Stimulated activated CD4-positive, alpha-beta T cell treated with anti-CD3 and anti-CD28 coated beads, Interleukin-1b, Interleukin-23, amount 100 ng/mL, for 1 hour (primary cell): ENCODE data around the gene ZP3.
"Not testable (repeated sequence)": the region's sequence is repeated elsewhere in the genome, so short reads cannot be mapped to it uniquely, and the experiment has no call there.

ENCODE experiments used
- DNase-seq, 2 donors: peaks; one replicate each; pipeline ENCODE4 v3.0.0-alpha.2; 2020; ENCODE audit warnings: low read depth in 2 of 2

The ZP3 gene

DNA sequence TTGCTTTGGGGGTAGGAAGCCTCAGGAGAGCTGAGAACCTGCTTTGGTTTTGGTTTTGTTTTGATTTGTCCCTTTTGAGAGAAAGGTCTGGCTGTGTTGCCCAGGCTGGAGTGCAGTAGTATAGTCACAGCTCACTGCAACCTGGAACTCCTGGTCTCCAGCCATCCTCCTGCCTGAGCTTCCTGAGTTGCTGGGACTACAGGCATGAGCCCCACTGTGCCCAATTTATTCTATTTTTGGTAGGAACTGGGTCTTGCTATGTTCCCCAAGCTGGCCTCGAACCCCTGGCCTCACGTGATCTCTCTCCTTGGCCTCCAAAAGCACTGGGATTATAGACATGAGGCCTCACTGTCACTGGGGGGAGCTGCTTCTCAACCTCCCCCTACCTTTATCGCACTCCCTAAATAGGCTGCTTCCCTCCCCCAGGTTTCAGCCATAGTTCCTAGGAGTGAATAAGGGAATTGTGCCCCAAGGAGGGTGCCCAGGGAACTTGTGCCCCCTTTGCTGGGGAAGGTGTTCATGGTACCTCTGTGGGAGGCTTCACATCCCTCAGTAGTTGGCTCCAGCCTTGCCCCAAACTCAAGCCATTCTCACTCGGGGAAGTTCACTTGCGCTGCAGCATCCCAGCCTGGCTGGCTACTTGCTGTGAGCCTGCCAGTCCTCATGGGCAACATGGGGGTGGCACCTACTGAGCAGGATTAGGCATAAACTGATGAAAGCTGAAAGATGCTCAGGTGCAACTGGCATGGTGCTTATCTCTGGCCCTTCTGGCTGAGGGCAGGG is 18.1 kb downstream of the ZP3 start:
- DNase-seq = not testable (repeated sequence)

DNA sequence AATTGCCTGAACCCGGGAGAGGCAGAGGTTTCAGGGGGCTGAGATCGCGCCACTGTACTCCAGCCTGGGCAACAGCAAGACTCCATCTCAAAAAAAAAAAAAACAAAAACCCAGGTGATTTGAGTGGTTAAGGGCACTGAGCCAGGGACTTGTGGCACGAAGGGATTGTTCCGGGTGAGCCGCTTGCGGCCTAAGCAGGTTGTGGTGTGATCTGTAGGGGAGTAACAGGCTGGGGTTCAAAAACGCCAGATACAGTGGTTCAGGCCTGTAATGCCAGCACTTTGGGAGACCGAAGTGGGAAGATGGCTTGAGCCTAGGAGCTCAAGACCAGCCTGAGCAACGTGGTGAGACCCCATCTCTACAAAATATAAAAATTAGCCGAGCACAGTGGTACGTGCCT is 19.1 kb downstream of the ZP3 start:
- DNase-seq = not testable (repeated sequence)

DNA sequence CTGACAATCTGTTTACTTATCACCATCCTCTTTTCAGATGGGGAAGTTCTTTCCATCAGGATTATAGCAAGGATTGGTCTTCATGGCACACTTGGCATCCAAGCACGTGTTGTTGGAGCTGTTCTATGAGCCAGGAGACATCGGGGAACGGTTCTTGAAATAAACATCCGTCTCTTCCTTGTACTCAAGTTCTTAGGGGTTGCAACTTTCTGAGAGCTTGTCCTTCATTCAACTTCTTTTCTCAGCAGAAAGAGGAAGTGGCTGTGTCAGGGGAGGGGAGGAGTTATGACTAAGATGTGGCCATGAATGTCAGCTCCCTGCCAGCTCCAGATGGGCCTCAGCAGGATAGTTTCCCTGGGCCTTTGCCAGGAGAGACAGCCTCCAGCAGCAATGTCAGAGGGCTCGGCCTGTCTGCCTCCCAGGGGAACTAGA is 20.8 kb downstream of the ZP3 start:
- DNase-seq = not testable (repeated sequence)

DNA sequence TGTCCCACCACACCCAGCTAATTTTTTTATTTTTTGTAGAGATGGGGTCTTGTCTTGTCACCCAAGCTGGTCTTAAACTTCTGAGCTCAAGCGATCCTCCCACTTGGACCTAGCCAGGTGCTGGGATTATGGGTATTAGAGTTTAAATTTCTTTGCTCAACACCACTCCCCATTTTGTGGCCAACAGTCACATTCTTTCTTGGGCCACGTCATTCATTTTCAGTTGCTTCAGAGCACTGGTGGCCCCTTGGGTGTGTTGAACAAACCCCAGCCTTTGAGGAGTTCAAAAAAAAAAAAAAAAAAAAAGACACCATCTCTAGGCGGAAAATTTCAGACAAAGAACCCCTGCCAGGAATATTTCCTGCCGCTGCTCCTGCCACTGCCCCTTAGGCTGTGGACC is 32.3 kb downstream of the ZP3 start:
- DNase-seq = not testable (repeated sequence)

DNA sequence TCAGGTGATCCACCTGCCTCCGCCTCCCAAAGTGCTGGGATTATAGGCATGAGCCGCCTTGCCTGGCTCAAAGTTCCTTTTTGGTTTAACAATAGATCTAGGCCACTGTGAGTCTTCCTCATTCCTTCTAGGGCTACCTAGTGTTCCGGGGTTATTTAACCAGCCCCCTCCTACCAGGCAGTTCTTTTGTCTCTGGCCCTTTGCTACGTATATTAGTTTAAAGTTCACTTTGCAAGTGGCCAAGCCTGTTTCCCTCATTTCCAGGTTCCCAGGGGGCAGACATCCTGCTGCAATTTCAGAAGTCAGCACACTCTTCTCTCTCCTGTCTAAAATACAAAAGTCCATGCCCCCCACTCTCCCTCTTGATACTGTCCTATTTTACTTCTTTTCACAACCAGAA is 33.8 kb downstream of the ZP3 start:
- not testable (repeated sequence) for DNase-seq

DNA sequence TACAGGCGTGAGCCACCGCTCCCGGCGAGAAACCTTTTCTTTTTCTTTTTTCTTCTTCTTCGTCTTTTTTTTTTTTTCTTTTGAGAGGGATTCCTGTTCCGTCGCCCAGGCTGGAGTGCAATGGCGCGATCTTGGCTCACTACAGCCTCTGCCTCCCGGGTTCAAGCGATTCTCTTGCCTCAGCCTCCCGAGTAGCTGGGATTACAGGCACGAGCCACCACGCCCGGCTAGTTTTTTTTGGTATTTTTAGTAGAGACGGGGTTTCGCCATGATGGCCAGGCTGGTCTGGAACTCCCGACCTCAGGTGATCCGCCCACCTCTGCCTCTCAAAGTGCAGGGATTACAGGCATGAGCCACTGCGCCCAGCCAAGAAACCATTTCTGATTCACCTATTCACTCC is 36.0 kb downstream of the ZP3 start:
- not testable (repeated sequence) for DNase-seq

DNA sequence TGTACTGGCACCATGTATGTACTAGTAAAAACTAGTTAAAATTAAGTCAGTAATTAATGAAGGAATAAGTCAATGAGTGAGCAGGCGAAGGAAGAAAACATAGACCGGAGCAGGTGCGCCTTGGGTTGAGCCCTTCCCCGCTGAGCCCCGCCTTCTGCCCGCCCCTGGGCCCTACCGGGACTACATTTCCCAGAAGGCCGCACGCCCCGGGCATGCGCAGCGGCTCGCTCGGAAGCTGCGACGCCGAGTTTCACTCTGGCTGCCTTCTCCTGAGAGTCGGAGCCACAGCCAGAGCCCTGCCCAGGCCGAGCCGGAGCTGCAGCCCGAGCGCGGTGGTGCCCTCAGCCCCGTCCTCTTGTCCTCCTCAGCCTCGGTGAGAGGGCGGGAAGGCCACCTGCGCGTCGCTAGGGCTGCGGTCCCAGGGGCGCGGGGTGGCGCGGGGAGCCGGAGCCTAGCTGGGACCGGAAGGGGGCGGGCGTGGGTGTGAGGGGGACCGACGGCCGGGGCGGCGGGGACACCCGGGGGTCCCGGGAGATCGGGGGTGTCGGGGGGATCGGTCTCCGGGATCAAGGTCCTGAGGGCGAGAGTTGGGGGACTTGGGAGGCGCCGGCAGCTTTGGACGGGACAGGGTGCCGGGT is 36.8 kb downstream of the ZP3 start, which contains the start of gene DTX2:
Gene DTX2, plus strand, starts transcription at position 246 of the 638 bp plus-strand sequence. CDS start 18,801 bp downstream, outside the sequence.
- DNase-seq = not testable (repeated sequence)

DNA sequence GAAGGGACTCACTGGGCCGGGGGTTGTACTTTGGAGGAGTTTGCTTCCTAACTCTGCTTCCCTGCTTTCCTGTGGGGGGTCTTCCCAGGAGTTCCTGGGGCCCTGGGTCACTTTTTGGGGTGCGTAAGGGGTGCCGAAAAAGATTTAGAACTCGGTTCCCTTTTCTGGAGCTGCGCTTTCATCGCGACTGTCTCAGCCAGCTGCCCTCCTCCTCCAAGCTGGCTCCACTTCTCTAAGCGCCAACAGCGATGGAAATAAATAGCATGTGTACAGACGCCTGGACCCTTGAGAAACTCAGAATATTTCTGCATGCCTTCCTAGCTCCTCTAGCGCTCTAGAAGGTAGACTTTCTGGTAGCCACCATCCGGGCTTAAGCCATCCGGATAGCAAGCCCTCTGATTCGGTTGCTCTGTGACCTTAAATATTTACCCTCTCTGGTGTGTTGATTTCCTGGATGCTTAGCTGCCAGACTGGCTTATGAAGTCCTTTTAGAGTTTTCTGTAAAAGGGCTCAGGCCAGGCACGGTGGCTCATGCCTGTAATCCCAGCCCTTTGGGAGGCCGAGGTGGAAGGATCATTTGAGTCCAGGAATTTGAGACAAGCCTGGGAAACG is 37.6 kb downstream of the ZP3 start:
- not testable (repeated sequence) for DNase-seq

DNA sequence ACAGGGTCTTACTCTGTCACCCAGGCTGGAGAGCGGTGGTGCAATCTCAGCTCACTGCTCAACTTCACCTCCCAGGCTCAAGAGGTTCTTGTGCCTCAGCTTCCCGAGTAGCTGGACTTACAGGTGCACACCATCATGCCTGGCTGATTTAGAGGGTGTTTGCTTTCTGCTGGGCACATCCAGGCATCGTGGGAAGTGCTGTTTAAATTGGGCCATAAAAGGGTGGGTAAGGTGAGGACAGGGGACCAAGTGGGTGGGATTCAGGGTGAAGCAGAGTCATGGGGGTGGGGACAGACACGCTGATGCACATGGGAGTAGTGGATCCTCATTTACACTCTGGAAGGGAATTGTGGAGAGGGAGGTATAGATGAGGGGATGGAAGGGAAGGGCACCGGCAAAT is 40.2 kb downstream of the ZP3 start:
- not testable (repeated sequence) for DNase-seq

DNA sequence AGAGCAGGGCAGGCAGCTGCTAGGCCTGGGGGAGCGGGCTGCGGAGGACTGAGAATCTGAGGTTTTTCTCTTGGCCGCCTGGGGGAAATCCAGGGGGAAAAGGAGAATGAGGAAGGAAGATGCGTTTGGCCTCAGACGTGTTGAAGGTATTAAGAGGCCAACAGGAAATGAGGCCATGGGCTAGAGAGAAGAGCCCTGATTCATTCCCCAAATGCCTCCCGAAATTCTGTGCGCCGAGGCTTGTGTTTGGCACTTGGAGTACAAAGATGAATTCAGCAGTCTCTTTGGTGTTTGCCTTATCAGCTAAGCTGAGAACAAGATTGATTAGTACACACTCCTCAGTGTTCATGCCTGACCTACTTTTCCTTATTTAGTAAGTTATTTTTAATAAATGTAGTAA is 41.2 kb downstream of the ZP3 start:
- not testable (repeated sequence) for DNase-seq

DNA sequence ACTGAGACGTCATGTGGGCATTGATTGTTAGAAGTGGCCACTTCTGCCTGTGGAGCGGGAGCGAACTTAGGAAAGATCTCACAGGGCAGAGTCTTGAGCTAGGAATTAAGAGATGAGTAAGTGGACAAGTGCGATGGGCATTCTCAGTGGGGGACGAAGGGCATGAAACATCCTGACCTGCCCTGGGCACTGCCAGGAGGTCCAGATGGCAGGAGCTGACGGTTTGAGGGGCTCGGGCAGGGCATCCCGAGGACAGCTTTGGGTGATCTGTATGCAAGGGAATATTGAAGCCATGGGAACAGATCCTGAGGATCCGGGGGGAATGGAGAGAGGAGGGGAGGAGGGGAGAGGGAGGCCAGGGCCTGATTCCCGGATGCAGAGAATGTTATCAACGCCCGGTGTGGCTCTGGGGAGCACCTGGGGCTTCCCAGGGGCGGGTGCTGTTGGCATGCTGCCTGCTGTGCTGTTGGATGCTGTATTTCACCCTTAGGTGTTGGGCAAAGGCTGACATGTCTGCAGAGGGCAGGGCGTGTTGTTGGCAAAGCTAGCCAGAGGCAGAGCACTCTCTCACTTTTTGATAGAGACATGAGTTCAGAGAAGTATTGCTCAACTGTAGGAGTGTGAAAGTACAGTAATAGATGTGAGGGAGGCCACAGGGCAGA is 43.1 kb downstream of the ZP3 start:
- not testable (repeated sequence) for DNase-seq

DNA sequence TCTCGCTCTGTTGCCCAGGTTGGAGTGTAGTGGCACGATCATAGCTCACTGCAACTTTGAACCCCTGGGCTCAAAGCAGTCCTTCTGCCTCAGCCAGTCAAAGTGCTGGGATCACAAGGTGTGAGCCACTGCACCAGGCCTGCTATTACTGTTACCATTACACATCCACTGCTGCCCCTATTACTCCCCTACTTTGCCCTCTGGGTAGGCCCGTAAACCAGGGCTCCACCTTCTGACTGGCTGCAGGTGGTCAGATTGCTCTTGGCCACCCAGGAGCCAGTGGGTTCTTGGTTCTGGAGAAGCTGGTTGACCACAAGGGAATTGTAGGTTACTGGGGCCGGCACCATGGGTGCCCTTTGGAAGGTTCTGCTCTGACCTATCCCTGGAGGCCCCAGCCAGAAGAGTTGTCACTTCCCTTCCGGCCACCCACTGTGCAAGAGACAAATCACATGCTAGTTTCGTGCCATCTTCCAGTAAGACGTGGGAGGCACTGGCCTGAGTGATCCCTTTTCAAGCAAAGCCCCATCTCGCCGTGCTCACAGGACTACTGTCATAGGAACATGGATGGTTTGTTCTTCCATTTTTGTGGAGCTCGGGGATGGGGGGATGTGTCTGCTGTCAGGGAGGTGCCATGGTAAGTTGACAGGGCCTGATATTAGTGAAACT is 46.9 kb downstream of the ZP3 start:
- not testable (repeated sequence) for DNase-seq

DNA sequence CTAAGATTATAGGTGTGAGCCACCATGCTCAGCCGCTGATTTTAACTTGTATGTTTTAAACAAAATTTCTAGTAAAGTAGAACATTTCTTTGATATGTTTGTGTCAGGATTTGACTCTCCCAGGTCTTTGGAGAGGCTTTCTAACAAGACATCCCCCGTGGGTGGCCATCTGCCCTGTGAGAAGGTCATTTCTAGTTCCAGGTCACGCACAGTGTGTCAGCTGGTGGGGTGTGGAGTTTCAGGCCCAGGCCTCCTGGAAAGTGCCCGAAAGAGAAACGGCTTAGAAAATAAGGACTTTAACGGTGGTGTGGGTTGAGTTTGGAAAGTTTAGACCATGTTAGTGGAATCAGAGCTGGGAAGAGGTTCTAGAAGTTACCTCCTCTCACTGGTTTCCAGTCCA is 48.3 kb downstream of the ZP3 start:
- DNase-seq = not testable (repeated sequence)

DNA sequence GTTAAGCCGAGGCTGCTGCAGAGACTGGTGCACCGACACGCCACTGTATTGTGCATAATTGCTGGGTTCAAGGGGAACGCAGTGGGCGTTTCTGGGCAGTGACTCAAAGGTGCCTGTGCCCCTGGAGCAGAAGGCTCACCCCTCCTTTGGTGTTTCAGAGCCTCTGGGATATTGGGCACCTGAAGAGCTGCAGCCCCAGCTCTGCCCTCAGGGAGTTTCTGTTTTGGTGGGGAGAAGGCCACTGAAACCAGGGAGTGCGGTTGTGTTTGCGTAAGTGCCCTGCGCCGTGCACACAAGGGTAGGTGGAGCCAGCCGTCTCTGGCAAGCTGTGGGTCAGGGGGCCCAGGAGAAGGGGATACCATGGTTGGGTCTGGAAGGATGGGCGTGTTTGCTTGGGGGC is 51.5 kb downstream of the ZP3 start:
- not testable (repeated sequence) for DNase-seq

DNA sequence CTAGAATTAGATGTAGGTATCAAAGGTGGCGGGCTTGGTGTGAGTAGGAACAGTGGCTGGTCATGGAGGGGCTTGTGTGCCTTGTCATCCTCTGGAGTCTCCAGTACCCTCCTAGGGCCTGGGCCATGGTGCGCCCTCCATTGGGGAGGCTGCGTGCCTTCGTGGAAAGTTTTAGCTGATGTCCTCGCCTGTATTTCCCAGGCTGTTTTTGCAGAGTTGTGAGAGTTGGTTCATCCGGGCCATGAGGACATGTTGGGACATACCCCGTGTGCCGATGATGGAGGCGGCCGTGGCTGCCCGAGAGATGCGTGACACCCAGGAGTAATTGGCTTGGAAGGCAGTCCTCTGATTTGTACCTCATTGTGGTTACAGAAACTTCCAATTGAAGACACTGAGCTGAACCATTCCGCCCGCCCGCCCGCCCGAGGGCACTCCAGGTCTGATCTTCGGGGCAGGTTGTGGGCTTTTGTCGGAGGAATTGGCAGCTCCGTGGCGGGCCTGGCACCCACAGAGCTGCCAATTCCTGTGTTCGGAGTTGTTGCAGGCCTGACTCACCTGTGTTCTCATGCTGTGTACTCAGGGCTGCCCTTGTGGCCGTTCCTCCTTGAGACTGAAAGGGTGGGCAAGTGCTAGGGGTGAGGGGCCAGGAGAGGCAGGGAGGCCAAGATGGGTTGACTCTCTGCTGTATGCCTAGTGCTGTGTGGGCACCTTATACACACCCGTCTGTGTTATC is 52.2 kb downstream of the ZP3 start:
- not testable (repeated sequence) for DNase-seq

DNA sequence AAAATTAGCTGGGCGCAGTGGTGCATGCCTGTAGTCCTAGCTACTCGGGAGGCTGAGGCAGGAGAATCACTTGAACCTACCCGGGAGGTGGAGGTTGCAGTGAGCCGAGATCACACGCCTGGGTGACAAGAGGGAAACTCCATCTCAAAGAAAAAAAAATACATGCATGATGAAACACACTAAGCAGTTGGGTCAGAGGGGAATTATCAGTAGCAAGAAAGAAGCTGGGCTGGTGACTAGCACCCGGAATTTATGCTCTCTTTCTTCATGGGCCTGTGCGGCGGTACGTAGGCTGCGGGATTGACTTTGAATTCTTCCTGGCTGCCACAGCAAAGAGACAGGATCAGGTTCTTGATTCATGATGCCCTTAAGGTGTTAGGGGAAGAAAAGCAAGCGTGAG is 54.9 kb downstream of the ZP3 start:
- not testable (repeated sequence) for DNase-seq

DNA sequence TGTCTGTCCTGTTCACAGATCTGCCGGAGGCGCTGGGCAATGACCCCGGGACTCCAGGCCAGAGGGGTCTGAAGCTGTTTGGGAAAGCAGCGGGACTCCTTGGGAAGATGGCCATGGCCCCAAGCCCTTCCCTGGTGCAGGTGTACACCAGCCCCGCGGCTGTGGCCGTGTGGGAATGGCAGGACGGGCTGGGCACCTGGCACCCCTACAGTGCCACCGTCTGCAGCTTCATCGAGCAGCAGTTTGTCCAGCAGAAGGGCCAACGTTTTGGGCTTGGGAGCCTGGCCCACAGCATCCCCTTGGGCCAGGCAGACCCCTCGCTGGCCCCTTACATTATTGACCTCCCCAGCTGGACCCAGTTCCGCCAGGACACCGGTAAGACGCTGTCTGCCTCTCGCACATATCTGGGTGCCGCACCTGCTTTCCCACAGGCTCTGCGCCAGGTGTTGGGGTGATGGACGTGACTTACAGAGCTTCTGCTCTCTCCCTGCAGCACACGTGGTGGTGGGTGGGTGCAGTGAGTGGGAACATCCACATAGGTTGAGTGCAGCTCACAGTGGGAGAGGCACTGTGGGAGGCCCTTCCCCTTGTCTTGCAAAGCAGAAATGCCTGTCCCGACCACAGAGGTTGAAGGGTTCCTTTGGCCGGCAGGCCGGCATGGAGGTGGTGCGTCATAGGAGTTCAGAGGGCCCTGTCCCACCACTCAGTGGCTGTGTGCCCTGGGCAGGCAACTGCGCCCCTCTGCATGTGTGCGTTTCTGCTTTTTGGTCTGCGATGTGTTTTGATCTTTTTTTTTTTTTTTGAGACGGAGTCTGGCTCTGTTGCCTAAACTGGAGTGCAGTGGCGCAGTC is 55.9 kb downstream of the ZP3 start:
- DNase-seq = not testable (repeated sequence)

DNA sequence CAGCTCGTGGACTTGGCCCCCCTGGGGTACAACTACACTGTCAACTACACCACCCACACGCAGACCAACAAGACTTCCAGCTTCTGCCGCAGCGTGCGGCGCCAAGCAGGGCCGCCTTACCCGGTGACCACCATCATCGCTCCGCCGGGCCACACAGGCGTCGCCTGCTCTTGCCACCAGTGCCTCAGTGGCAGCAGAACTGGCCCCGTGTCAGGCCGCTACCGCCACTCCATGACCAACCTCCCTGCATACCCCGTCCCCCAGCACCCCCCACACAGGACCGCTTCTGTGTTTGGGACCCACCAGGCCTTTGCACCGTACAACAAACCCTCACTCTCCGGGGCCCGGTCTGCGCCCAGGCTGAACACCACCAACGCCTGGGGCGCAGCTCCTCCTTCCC is 57.9 kb downstream of the ZP3 start:
- DNase-seq = not testable (repeated sequence)

DNA sequence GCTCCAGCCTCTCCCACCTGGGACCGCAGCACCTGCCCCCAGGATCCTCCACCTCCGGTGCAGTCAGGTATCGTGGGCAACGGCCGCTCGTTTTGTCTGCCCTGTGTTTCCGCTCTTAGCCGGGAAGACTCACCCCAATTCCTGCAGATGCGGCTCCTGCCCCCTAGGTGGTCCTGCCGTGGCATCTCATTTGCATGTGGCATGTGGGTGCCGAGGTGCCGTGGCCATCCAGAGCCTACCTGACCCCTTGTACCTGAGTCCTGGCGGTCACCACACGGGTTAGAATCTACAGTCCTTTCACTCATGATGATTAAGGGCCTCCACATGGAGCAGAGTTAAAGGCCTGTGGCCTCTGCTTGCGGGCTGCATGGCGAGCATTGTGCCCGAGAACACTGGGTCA is 58.3 kb downstream of the ZP3 start:
- not testable (repeated sequence) for DNase-seq

DNA sequence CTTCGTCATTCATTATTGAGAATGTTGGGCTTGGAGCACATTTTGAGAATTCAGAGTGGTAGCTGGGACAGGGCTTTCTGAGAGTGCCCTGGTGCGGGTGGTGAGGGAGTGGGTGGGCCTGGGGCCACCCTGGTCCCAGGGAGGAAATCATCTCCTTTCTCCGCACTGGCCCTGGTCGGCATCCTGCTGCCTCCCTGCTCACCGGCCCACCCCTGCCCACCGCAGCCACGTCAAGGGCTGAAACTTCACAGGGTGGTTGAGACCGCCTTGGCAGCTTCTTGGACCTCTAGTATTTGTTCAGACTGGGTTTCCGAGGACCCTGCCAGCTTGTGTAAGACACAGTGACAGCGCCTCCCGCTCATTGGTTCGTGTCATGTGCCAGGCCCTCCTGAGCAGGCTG is 59.7 kb downstream of the ZP3 start:
- not testable (repeated sequence) for DNase-seq
